RWPE2 (cell line): ENCODE measurements around the gene LCLAT1.

Experiments
- ATAC-seq: fragments of 200-7000 bp; cut with Tn5 transposase; 3 replicates; pipeline ENCODE4 v1.9.1; 2021; ENCODE audit warnings: low read depth
- DNase-seq: peaks from one replicate; pipeline ENCODE4 v3.0.0-alpha.2; 2020; ENCODE audit warnings: low spot score
- H3K27ac ChIP-seq: fragments of 450-650 bp; 2 replicates; pipeline ENCODE4 v1.5.1; 2017; ENCODE audit warnings: mild to moderate bottlenecking; ENCODE audit not compliant: poor library complexity, severe bottlenecking
- H3K27me3 ChIP-seq: fragments of 250-450 bp; sonication (Bioruptor Pico); 2 replicates; pipeline ENCODE4 v1.5.1; 2021; ENCODE audit warnings: mild to moderate bottlenecking, moderate library complexity; ENCODE audit not compliant: insufficient read depth, poor library complexity, severe bottlenecking
- H3K36me3 ChIP-seq: fragments of 250-450 bp; sonication (Bioruptor Pico); 2 replicates; pipeline ENCODE4 v1.5.1; 2020; ENCODE audit warnings: low read depth, mild to moderate bottlenecking, moderate library complexity
- H3K4me1 ChIP-seq: fragments of 250-450 bp; sonication (Bioruptor Pico); 2 replicates; pipeline ENCODE4 v1.5.1; 2021; ENCODE audit warnings: mild to moderate bottlenecking, moderate library complexity; ENCODE audit not compliant: insufficient read depth, poor library complexity, severe bottlenecking
- H3K4me3 ChIP-seq: fragments of 250-450 bp; sonication (Bioruptor Pico); 2 replicates; pipeline ENCODE4 v1.5.1; 2021; ENCODE audit warnings: mild to moderate bottlenecking, moderate library complexity; ENCODE audit not compliant: severe bottlenecking
- H3K9me3 ChIP-seq: fragments of 250-450 bp; sonication (Bioruptor Pico); 2 replicates; pipeline ENCODE4 v1.5.1; 2021; ENCODE audit warnings: mild to moderate bottlenecking, moderate library complexity; ENCODE audit not compliant: severe bottlenecking
- CTCF ChIP-seq: fragments of 450-650 bp; IDR thresholded peaks from one replicate; pipeline ENCODE4 v1.5.1; 2017; ENCODE audit warnings: mild to moderate bottlenecking, moderate library complexity; ENCODE audit not compliant: poor library complexity, severe bottlenecking

LCLAT1 gene

GRCh38 chr2:30421026-30421603 lies 25.9 kb upstream of the LCLAT1 start:
- no peaks in the 10 kb centered on the region for H3K27me3 ChIP-seq
- H3K27ac ChIP-seq: no peak overlapping the region
- DNase-seq (no peak), ATAC-seq (no peak)
- H3K9me3 ChIP-seq: no peaks in the 10 kb centered on the region
- H3K4me3 ChIP-seq: no peak overlapping the region
- no peaks in the 10 kb centered on the region for H3K4me1 ChIP-seq
- TF ChIP-seq CTCF: no peak
- no peaks in the 10 kb centered on the region for H3K36me3 ChIP-seq

- DNase-seq (no peak), ATAC-seq (no peak; the same call in 2 of the 3 replicates)
- no peak overlapping the region for H3K4me3 ChIP-seq
- TF ChIP-seq CTCF: no peak
- H3K4me1 ChIP-seq: no peaks in the 10 kb centered on the region
- no peaks in the 10 kb centered on the region for H3K27me3 ChIP-seq
- H3K27ac ChIP-seq: no peak overlapping the region
- H3K9me3 ChIP-seq: no peaks in the 10 kb centered on the region
- H3K36me3 ChIP-seq: no peaks in the 10 kb centered on the region
Observed at GRCh38 chr2:30421604-30422443, 25.2 kb upstream of the LCLAT1 start.

DNA sequence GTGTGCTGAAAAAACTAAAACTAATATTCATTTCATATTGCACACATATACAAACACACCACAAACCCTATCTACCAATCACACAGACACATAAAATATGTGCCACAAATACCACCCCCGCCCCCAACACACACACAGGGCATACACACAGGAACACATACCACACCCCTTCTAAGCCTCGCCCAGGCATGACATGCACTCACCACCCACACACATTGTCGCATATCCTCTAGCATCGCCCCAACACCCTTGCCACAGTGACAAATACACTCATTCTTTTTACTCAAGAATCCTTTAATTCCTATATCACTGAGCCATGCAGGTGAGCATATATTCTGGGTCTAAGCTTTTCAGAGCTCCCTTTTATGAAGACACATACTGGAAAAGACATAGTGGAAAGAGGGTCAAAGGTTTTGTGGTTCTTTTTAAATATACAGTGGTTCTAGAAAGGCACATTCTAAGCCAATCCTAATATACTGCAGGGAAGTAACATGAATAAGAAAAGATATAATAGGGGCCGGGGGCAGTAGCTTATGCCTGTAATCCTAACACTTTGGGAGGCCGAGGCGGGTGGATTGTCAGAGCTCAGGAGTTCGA lies 24.5 kb upstream of the LCLAT1 start:
- Histone ChIP-seq H3K27ac (no peak overlapping the region), H3K9me3 (no peaks in the 10 kb centered on the region), H3K4me3 (no peak overlapping the region), H3K27me3 (no peaks in the 10 kb centered on the region), H3K36me3 (no peaks in the 10 kb centered on the region), H3K4me1 (no peaks in the 10 kb centered on the region)
- DNase-seq (no peak), ATAC-seq (no peak)
- no peak for TF ChIP-seq CTCF

DNA sequence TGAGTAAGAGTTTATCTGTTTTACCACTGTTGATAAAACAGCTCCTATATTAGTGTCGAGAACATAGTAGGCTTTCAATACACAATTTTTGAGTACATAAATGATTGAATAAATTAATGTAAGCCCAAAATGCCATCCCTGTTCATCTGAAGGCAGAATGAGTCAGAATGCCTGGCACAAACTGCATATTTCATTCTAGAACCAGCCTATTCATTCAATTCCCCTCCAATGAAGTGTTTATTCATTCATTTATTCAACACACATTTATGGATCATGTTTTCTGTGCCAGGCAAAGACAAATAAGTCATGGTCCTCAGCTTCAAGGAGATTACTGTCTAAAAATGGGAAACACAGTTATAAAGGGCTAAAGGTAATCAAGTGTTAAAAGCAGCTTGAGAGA lies 22.8 kb upstream of the LCLAT1 start:
- ATAC-seq (no peak), DNase-seq (no peak)
- Histone ChIP-seq H3K27ac (no peak overlapping the region), H3K4me3 (no peak overlapping the region), H3K36me3 (no peaks in the 10 kb centered on the region), H3K9me3 (no peaks in the 10 kb centered on the region), H3K27me3 (no peaks in the 10 kb centered on the region), H3K4me1 (no peaks in the 10 kb centered on the region)
- no peak for TF ChIP-seq CTCF
